Measurements from ENCODE around the gene PCCA. TPM values are rescaled to one million over a fixed set of nuclear protein-coding genes. Genes with fewer than 3 reads are reported as not detected.

The PCCA gene
- total and polyA plus RNA-seq, 2 of the 13 experiments (the other 11 are each of a cell fraction or from before 2014, with no cell fraction given), result 15.0 to 32.2 TPM

DNA sequence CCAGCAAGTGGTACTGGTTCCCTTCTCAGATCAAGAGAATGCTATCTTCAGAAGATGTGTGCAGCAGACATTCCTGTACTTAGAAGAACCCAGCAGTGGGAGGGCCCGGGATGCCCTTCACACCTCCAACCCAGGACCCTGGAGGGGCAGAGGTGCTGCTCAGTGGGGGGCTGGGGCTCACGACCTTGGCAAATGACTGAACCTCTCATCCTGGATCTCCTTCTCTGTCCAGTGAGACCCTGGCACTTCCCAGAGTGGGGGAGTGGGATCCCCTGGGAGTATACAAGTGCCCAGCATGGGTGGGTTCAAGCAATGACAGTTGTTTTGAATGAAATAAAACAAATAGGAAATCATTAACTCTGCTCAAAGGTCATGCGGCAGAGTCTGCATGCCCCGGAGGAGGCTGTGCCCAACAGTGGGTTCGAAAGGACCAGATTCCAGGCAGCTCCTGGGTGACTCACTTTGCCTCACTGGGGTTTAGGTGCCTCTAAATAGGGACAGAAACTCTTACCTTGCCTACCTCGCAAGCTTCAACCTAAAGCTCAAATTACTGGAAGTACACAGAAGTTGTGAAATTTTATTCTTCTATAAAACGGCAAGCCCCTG, 472.8 kb downstream of the PCCA start (continued):
- TF ChIP-seq ZNF607 (CRISPR knock-in tag; IDR thresholded peaks at IDR 0.05; ENCODE audit: borderline replicate concordance) (no peak), ZNF674 (CRISPR knock-in tag; IDR thresholded peaks at IDR 0.05; ENCODE audit: low read depth) (no peak), ZNF225 (CRISPR knock-in tag; IDR thresholded peaks at IDR 0.05) (no peak)
- TF ChIP-seq, protein P1, sequence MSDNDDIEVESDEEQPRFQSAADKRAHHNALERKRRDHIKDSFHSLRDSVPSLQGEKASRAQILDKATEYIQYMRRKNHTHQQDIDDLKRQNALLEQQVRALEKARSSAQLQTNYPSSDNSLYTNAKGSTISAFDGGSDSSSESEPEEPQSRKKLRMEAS (IDR thresholded peaks at IDR 0.05), result peak; percentile 23; the same call in 1 of the 2 replicates

DNA sequence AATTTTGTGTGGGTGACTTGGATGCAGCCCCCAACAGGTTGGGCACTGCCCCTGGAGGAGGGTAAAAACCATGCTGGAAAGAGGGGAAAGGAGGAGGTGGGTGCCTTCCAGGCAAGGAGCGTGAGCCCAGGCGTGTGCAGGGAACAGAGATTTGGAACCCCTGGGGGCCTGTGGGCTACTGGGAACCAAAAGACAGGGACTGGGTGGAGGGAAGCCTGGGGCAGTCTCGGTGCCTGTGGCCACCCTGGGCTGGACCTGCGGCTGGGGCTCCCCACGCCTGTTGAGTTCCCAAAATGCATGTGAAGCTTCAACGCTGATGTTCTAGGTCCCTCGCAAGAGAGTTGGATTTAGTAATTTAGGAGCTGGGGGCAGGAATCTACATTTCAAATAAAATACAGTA, 474.9 kb downstream of the PCCA start:
- Histone ChIP-seq H3K9ac (ENCODE audit: insufficient read depth, low read depth, low read length) (no peak overlapping the region), H3K79me2 (ENCODE audit: insufficient read depth, low read length) (no peaks in the 10 kb centered on the region), H4K20me1 (ENCODE audit: insufficient read depth, low read length) (no peaks in the 10 kb centered on the region), H3K4me3 (replicated peaks in 1 of 3; ENCODE audit: insufficient read depth in 1 of 3, low read depth in 2 of 3, low read length in 3 of 3) (no peak overlapping the region), H3K27me3 (ENCODE audit: control insufficient read depth in 1 of 2, insufficient read depth in 2 of 2, low read length in 2 of 2) (no peaks in the 10 kb centered on the region), H3K36me3 (replicated peaks in 1 of 2; ENCODE audit: control insufficient read depth in 1 of 2, insufficient read depth in 2 of 2, low read length in 2 of 2) (no peaks in the 10 kb centered on the region), H3K9me3 (ENCODE audit: low read length) (no peaks in the 10 kb centered on the region), H3K4me1 (ENCODE audit: insufficient read depth, low read length) (peaks cover 78% of the 10 kb centered on the region), H3K4me2 (ENCODE audit: low read depth, low read length) (peak overlapping the region; percentile 76; the same call in 1 of the 2 replicates), H3K27ac (ENCODE audit: extremely low read length, insufficient read depth, low read length) (no peak overlapping the region), H2AFZ (ENCODE audit: low read length) (no peak overlapping the region)
- 94% methylated on average over 7 of the region's 7 CpGs for WGBS (ENCODE audit: low lambda C conversion rate)
- ATAC-seq, result no peak
- POLR2A ChIA-PET, result no interaction called here
- no peak for FAIRE-seq
- CTCF ChIA-PET (ENCODE audit: low intra/inter-chr PET ratio, low total read pairs), result no interaction called here
- TF ChIP-seq, protein P2, sequence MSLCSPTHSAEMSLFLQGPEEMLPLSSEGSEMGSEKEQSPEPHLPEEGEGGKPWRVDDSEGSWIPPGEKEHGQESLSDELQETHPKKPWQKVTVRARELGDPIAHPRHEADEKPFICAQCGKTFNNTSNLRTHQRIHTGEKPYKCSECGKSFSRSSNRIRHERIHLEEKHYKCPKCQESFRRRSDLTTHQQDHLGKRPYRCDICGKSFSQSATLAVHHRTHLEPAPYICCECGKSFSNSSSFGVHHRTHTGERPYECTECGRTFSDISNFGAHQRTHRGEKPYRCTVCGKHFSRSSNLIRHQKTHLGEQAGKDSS (CRISPR knock-in tag; IDR thresholded peaks at IDR 0.05; ENCODE audit: borderline replicate concordance, low read depth), result no peak
- TF ChIP-seq ZSCAN30 (CRISPR knock-in tag; IDR thresholded peaks at IDR 0.05) (no peak), TBL1XR1 (IDR thresholded peaks at IDR 0.05; ENCODE audit: borderline replicate concordance, low read length, partially characterized antibody) (no peak), HOXA9 (CRISPR knock-in tag; IDR thresholded peaks at IDR 0.05; ENCODE audit: borderline replicate concordance) (no peak), GABPA (IDR thresholded peaks at IDR 0.05; ENCODE audit: low read depth, low read length) (no peak), GABPA (CRISPR knock-in tag; IDR thresholded peaks at IDR 0.05; ENCODE audit: low read depth) (no peak), ZFP36L1 (CRISPR knock-in tag; IDR thresholded peaks at IDR 0.05) (no peak), ETV6 (CRISPR knock-in tag; conservative IDR thresholded peaks at IDR 0.05) (no peak), ZNF850 (CRISPR knock-in tag; conservative IDR thresholded peaks at IDR 0.05) (no peak), ZFYVE20 (CRISPR knock-in tag; IDR thresholded peaks at IDR 0.05; ENCODE audit: borderline replicate concordance, low read depth) (no peak), FOXO1 (CRISPR knock-in tag; IDR thresholded peaks at IDR 0.05) (no peak)
- TF ChIP-seq, protein P3, sequence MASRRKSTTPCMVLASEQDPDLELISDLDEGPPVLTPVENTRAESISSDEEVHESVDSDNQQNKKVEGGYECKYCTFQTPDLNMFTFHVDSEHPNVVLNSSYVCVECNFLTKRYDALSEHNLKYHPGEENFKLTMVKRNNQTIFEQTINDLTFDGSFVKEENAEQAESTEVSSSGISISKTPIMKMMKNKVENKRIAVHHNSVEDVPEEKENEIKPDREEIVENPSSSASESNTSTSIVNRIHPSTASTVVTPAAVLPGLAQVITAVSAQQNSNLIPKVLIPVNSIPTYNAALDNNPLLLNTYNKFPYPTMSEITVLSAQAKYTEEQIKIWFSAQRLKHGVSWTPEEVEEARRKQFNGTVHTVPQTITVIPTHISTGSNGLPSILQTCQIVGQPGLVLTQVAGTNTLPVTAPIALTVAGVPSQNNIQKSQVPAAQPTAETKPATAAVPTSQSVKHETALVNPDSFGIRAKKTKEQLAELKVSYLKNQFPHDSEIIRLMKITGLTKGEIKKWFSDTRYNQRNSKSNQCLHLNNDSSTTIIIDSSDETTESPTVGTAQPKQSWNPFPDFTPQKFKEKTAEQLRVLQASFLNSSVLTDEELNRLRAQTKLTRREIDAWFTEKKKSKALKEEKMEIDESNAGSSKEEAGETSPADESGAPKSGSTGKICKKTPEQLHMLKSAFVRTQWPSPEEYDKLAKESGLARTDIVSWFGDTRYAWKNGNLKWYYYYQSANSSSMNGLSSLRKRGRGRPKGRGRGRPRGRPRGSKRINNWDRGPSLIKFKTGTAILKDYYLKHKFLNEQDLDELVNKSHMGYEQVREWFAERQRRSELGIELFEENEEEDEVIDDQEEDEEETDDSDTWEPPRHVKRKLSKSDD (CRISPR knock-in tag; IDR thresholded peaks at IDR 0.05; ENCODE audit: low read depth), result no peak
- TF ChIP-seq, protein P4, sequence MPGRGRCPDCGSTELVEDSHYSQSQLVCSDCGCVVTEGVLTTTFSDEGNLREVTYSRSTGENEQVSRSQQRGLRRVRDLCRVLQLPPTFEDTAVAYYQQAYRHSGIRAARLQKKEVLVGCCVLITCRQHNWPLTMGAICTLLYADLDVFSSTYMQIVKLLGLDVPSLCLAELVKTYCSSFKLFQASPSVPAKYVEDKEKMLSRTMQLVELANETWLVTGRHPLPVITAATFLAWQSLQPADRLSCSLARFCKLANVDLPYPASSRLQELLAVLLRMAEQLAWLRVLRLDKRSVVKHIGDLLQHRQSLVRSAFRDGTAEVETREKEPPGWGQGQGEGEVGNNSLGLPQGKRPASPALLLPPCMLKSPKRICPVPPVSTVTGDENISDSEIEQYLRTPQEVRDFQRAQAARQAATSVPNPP (CRISPR knock-in tag; IDR thresholded peaks at IDR 0.05), result no peak
- no peak for DNase-seq (ENCODE audit: low spot score)
- in situ Hi-C loops (cut with HindIII; ENCODE audit: extremely low pct_ligation_motif_present, low pct_unique_long_range_greater_than_20kb) (no loop called here), intact Hi-C loops (cut with micrococcal nuclease; ENCODE audit: unreplicated experiment) (no loop called here)
- BruUV-seq (replicated peaks), result no TSS peak
